Mesendoderm (in vitro differentiated cells): ENCODE data around the gene P2RY2.
"Not testable (repeated sequence)": the region's sequence is repeated elsewhere in the genome, so short reads cannot be mapped to it uniquely, and the experiment has no call there.

Source experiments
- DNase-seq: peaks from one replicate; pipeline ENCODE4 v3.0.0; 2013
- H2AK5ac ChIP-seq: 2 replicates; pipeline ENCODE4 v1.6.1; 2013; ENCODE audit warnings: low read length, inconsistent platforms
- H2BK120ac ChIP-seq: 2 replicates; pipeline ENCODE4 v1.6.1; 2013; ENCODE audit warnings: low read depth, mild to moderate bottlenecking, low read length, moderate library complexity, mixed read lengths
- H2BK15ac ChIP-seq: replicated peaks from 2 replicates; pipeline ENCODE4 v1.6.1; 2013; ENCODE audit warnings: low read depth, mild to moderate bottlenecking, moderate library complexity
- H2BK5ac ChIP-seq: 2 replicates; pipeline ENCODE4 v1.6.1; 2013; ENCODE audit warnings: low read length, inconsistent platforms
- H3K18ac ChIP-seq: 2 replicates; pipeline ENCODE4 v1.6.1; 2013; ENCODE audit warnings: mild to moderate bottlenecking, low read length, mixed read lengths
- H3K23ac ChIP-seq: one replicate; pipeline ENCODE4 v1.6.1; 2013; ENCODE audit warnings: low read length
- H3K27ac ChIP-seq: 2 replicates; pipeline ENCODE4 v1.5.1; 2013; ENCODE audit warnings: low read depth, mild to moderate bottlenecking, inconsistent platforms, low read length, moderate library complexity
- H3K27me3 ChIP-seq: 2 replicates; pipeline ENCODE4 v1.6.1; 2013; ENCODE audit warnings: low read length, control low read depth, mild to moderate bottlenecking, inconsistent platforms; ENCODE audit not compliant: insufficient read depth, poor library complexity
- H3K36me3 ChIP-seq: 2 replicates; pipeline ENCODE4 v1.6.1; 2013; ENCODE audit warnings: low read length, inconsistent platforms; ENCODE audit not compliant: control insufficient read depth, insufficient read depth
- H3K4ac ChIP-seq: one replicate; pipeline ENCODE4 v1.6.1; 2013; ENCODE audit warnings: low read depth, mild to moderate bottlenecking, low read length, moderate library complexity
- H3K4me1 ChIP-seq: 2 replicates; pipeline ENCODE4 v1.6.1; 2013; ENCODE audit warnings: low read depth, low read length, inconsistent platforms; ENCODE audit not compliant: control insufficient read depth
- H3K4me2 ChIP-seq: 2 replicates; pipeline ENCODE4 v1.6.1; 2013; ENCODE audit warnings: low read length
- H3K4me3 ChIP-seq: 2 replicates; pipeline ENCODE4 v1.5.1; 2013; ENCODE audit warnings: mild to moderate bottlenecking, low read length
- H3K56ac ChIP-seq: one replicate; pipeline ENCODE4 v1.6.1; 2013; ENCODE audit warnings: low read length
- H3K79me1 ChIP-seq: 2 replicates; pipeline ENCODE4 v1.6.1; 2013; ENCODE audit warnings: low read length, inconsistent platforms
- H3K79me2 ChIP-seq: 2 replicates; pipeline ENCODE4 v1.6.1; 2013; ENCODE audit warnings: mild to moderate bottlenecking, low read length; ENCODE audit not compliant: control insufficient read depth, insufficient read depth
- H3K9ac ChIP-seq: 2 replicates; pipeline ENCODE4 v1.6.1; 2013; ENCODE audit warnings: low read length, inconsistent platforms
- H4K5ac ChIP-seq: one replicate; pipeline ENCODE4 v1.6.1; 2013; ENCODE audit warnings: low read length
- H4K8ac ChIP-seq: one replicate; pipeline ENCODE4 v1.6.1; 2013; ENCODE audit warnings: low read depth, mild to moderate bottlenecking, control low read depth, low read length, moderate library complexity
- WGBS: extraction: QIAGEN DNeasy Blood & Tissue Kit; methylation state at CpG from one replicate; pipeline ENCODE4 v1.1.7; 2013; ENCODE audit warnings: low lambda C conversion rate, missing lambda C conversion rate; ENCODE audit not compliant: insufficient coverage; ENCODE audit errors: extremely low coverage; 5-methylcytosine and 5-hydroxymethylcytosine counted together

P2RY2 gene

GRCh38 chr11:73194034-73194507, 24.0 kb upstream of the P2RY2 start:
- no peak overlapping the region for H2BK15ac ChIP-seq
- H2BK5ac ChIP-seq = no peak overlapping the region
- no peak overlapping the region for H3K27ac ChIP-seq
- no peak overlapping the region for H4K5ac ChIP-seq
- no peak overlapping the region for H2BK120ac ChIP-seq
- no peak overlapping the region for H3K4me2 ChIP-seq
- no peaks in the 10 kb centered on the region for H3K79me2 ChIP-seq
- H3K4me1 ChIP-seq = peaks cover 2% of the 10 kb centered on the region
- H2AK5ac ChIP-seq = no peak overlapping the region
- no peak overlapping the region for H3K18ac ChIP-seq
- no peak overlapping the region for H3K9ac ChIP-seq
- no peak overlapping the region for H3K23ac ChIP-seq
- no peak overlapping the region for H3K4me3 ChIP-seq
- no peak overlapping the region for H3K56ac ChIP-seq
- WGBS = no CpG with 5 or more reads among the region's 3 CpGs
- H3K36me3 ChIP-seq = no peaks in the 10 kb centered on the region
- H3K27me3 ChIP-seq = no peaks in the 10 kb centered on the region
- H4K8ac ChIP-seq = no peak overlapping the region
- DNase-seq = no peak
- H3K4ac ChIP-seq = no peak overlapping the region
- no peaks in the 10 kb centered on the region for H3K79me1 ChIP-seq

- Histone ChIP-seq H2AK5ac (no peak overlapping the region), H3K36me3 (no peaks in the 10 kb centered on the region), H3K4me3 (no peak overlapping the region), H2BK120ac (no peak overlapping the region), H3K4me2 (no peak overlapping the region), H4K8ac (no peak overlapping the region), H3K79me1 (no peaks in the 10 kb centered on the region), H3K18ac (no peak overlapping the region), H3K23ac (no peak overlapping the region), H3K9ac (no peak overlapping the region), H3K4me1 (peaks cover 2% of the 10 kb centered on the region), H4K5ac (no peak overlapping the region), H2BK15ac (no peak overlapping the region), H3K56ac (no peak overlapping the region), H3K4ac (no peak overlapping the region), H3K27me3 (no peaks in the 10 kb centered on the region), H3K27ac (no peak overlapping the region), H3K79me2 (no peaks in the 10 kb centered on the region), H2BK5ac (no peak overlapping the region)
- WGBS = no CpG with 5 or more reads among the region's 8 CpGs
- no peak for DNase-seq
Measured at GRCh38 chr11:73194593-73194992, 23.5 kb upstream of the P2RY2 start.

- Histone ChIP-seq H3K79me2 (no peaks in the 10 kb centered on the region), H3K4me1 (peaks cover 6% of the 10 kb centered on the region), H4K5ac (no peak overlapping the region), H3K23ac (no peak overlapping the region), H2AK5ac (no peak overlapping the region), H3K56ac (no peak overlapping the region), H3K4me2 (no peak overlapping the region), H2BK5ac (no peak overlapping the region), H3K4me3 (no peak overlapping the region), H3K79me1 (no peaks in the 10 kb centered on the region), H3K27me3 (no peaks in the 10 kb centered on the region), H3K27ac (no peak overlapping the region), H3K4ac (no peak overlapping the region), H3K36me3 (no peaks in the 10 kb centered on the region), H2BK120ac (no peak overlapping the region), H3K18ac (no peak overlapping the region), H2BK15ac (no peak overlapping the region), H3K9ac (no peak overlapping the region), H4K8ac (no peak overlapping the region)
- DNase-seq = no peak
- no CpG with 5 or more reads among the region's 3 CpGs for WGBS
Measured at GRCh38 chr11:73195191-73196007, 22.7 kb upstream of the P2RY2 start.

GRCh38 chr11:73196576-73196975, 21.5 kb upstream of the P2RY2 start:
- no peaks in the 10 kb centered on the region for H3K79me1 ChIP-seq
- H3K4me3 ChIP-seq = no peak overlapping the region
- no CpG with 5 or more reads among the region's 6 CpGs for WGBS
- H3K56ac ChIP-seq = no peak overlapping the region
- no peak overlapping the region for H4K5ac ChIP-seq
- H3K18ac ChIP-seq = no peak overlapping the region
- H3K36me3 ChIP-seq = no peaks in the 10 kb centered on the region
- no peaks in the 10 kb centered on the region for H3K79me2 ChIP-seq
- no peak overlapping the region for H2BK15ac ChIP-seq
- no peak overlapping the region for H3K27ac ChIP-seq
- no peak overlapping the region for H3K4me2 ChIP-seq
- H3K27me3 ChIP-seq = no peaks in the 10 kb centered on the region
- H2BK120ac ChIP-seq = no peak overlapping the region
- no peak overlapping the region for H3K4ac ChIP-seq
- no peak overlapping the region for H3K23ac ChIP-seq
- H2BK5ac ChIP-seq = no peak overlapping the region
- H3K9ac ChIP-seq = no peak overlapping the region
- no peak for DNase-seq
- no peak overlapping the region for H4K8ac ChIP-seq
- no peak overlapping the region for H2AK5ac ChIP-seq
- H3K4me1 ChIP-seq = peaks cover 9% of the 10 kb centered on the region

- H2BK15ac ChIP-seq = no peak overlapping the region
- H4K8ac ChIP-seq = no peak overlapping the region
- peaks cover 9% of the 10 kb centered on the region for H3K4me1 ChIP-seq
- H3K9ac ChIP-seq = no peak overlapping the region
- no peak overlapping the region for H3K27ac ChIP-seq
- no peak overlapping the region for H3K4me3 ChIP-seq
- no peak overlapping the region for H3K4ac ChIP-seq
- H3K79me1 ChIP-seq = no peaks in the 10 kb centered on the region
- no peaks in the 10 kb centered on the region for H3K36me3 ChIP-seq
- no peak overlapping the region for H3K23ac ChIP-seq
- no peaks in the 10 kb centered on the region for H3K79me2 ChIP-seq
- H3K56ac ChIP-seq = no peak overlapping the region
- no peak overlapping the region for H4K5ac ChIP-seq
- no peak overlapping the region for H2AK5ac ChIP-seq
- H2BK5ac ChIP-seq = no peak overlapping the region
- H2BK120ac ChIP-seq = no peak overlapping the region
- no peak for DNase-seq
- no CpG with 5 or more reads among the region's 4 CpGs for WGBS
- no peak overlapping the region for H3K4me2 ChIP-seq
- no peaks in the 10 kb centered on the region for H3K27me3 ChIP-seq
- H3K18ac ChIP-seq = no peak overlapping the region
Measured at GRCh38 chr11:73197348-73197747, 20.7 kb upstream of the P2RY2 start.

- no CpG with 5 or more reads among the region's 7 CpGs for WGBS
- H2BK15ac ChIP-seq, H2AK5ac ChIP-seq, H3K4ac ChIP-seq, H3K27me3 ChIP-seq, DNase-seq, H3K79me1 ChIP-seq, H3K4me1 ChIP-seq, H2BK120ac ChIP-seq, H3K4me2 ChIP-seq, H3K56ac ChIP-seq, H4K8ac ChIP-seq, H2BK5ac ChIP-seq, H3K9ac ChIP-seq, H3K36me3 ChIP-seq, H3K79me2 ChIP-seq, H3K4me3 ChIP-seq, H3K27ac ChIP-seq, H4K5ac ChIP-seq, H3K23ac ChIP-seq, H3K18ac ChIP-seq: not testable (repeated sequence)
Measured at GRCh38 chr11:73197787-73198186, 20.3 kb upstream of the P2RY2 start.
